ENCODE measurements around the gene UNC5C.

DNA sequence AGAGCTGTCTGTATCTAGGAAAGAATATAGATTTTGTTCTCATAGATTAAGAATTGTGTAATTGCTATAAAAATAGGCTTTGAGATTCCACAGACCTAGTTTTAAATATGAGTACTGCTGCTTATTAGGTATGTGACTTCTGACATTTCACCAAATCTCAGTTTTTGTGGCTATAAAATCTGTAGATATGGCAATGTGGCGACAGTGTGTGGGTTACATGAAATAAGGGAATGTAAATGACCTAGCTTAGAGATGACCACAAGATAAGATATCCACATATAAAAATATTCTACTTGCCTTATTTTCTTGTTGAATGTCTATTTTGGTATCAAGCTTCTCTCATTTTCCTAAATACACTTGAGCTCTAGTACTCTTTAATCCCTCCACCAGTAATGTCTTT is 193.8 kb downstream of the UNC5C start:
- TF ChIP-seq RCOR1 (IDR thresholded peaks at IDR 0.05; ENCODE audit: low read length) = no peak
- TF ChIP-seq EP300 (IDR thresholded peaks at IDR 0.05; ENCODE audit: borderline replicate concordance in 1 of 2, low read depth in 1 of 2, low read length in 1 of 2) = no peak
- no peak for TF ChIP-seq EZH2phosphoT487 (IDR thresholded peaks at IDR 0.05; ENCODE audit: borderline replicate concordance, low read depth)
- no peak for TF ChIP-seq FOXJ3 (CRISPR knock-in tag; IDR thresholded peaks at IDR 0.05)
- no peak for TF ChIP-seq CHD2 (IDR thresholded peaks at IDR 0.05; ENCODE audit: low read length, partially characterized antibody)
- TF ChIP-seq, protein P1, sequence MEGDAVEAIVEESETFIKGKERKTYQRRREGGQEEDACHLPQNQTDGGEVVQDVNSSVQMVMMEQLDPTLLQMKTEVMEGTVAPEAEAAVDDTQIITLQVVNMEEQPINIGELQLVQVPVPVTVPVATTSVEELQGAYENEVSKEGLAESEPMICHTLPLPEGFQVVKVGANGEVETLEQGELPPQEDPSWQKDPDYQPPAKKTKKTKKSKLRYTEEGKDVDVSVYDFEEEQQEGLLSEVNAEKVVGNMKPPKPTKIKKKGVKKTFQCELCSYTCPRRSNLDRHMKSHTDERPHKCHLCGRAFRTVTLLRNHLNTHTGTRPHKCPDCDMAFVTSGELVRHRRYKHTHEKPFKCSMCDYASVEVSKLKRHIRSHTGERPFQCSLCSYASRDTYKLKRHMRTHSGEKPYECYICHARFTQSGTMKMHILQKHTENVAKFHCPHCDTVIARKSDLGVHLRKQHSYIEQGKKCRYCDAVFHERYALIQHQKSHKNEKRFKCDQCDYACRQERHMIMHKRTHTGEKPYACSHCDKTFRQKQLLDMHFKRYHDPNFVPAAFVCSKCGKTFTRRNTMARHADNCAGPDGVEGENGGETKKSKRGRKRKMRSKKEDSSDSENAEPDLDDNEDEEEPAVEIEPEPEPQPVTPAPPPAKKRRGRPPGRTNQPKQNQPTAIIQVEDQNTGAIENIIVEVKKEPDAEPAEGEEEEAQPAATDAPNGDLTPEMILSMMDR (IDR thresholded peaks at IDR 0.05) = no peak
- no peak for TF ChIP-seq MXI1 (IDR thresholded peaks at IDR 0.05; ENCODE audit: low read depth, low read length)
- no peak for TF ChIP-seq RAD21 (IDR thresholded peaks at IDR 0.05; ENCODE audit: low read length)
- no peak for TF ChIP-seq RXRA (IDR thresholded peaks at IDR 0.05; ENCODE audit: borderline replicate concordance, low read depth)
- TF ChIP-seq, protein P2, sequence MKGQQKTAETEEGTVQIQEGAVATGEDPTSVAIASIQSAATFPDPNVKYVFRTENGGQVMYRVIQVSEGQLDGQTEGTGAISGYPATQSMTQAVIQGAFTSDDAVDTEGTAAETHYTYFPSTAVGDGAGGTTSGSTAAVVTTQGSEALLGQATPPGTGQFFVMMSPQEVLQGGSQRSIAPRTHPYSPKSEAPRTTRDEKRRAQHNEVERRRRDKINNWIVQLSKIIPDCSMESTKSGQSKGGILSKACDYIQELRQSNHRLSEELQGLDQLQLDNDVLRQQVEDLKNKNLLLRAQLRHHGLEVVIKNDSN (IDR thresholded peaks at IDR 0.05; ENCODE audit: borderline replicate concordance, low read depth) = no peak
- TF ChIP-seq TEAD4 (IDR thresholded peaks at IDR 0.05; ENCODE audit: borderline replicate concordance, insufficient read depth) = no peak
